NCI-H1417 treated with DMSO at 0.1 percent for 48 hours (cell line): ENCODE measurements around the gene KDM4F.
"Not testable (repeated sequence)": the region's sequence is repeated elsewhere in the genome, so short reads cannot be mapped to it uniquely, and the experiment has no call there.

ENCODE experiments used
- DNase-seq: peaks from one replicate; lab custom pipeline; 2025; lab: John Stamatoyannopoulos, UW

KDM4F gene

GRCh38 chr11:95049122-95049521 lies at the start of gene KDM4F:
Gene KDM4F (plus strand): TSS chr11:95049422.
- not testable (repeated sequence) for DNase-seq

DNA sequence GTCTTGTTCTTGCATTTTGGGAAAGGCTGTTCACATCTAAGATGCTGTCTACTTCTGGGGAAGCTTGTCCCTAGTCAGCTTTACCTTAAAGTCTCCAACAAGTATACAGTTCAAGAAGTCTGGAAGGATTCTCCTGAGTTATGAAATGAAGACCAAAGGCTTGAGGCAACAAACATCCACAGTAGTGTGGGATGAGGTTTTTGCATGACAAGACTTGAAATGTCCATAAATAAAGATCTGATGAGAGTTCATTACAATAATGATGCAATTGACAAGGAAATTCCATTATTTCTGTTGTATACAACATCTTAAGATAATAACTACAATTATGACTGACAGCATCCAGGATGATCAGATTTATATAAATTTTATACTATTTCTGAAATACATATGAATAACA lies 45.5 kb upstream of the KDM4F start:
- DNase-seq, result no peak

DNA sequence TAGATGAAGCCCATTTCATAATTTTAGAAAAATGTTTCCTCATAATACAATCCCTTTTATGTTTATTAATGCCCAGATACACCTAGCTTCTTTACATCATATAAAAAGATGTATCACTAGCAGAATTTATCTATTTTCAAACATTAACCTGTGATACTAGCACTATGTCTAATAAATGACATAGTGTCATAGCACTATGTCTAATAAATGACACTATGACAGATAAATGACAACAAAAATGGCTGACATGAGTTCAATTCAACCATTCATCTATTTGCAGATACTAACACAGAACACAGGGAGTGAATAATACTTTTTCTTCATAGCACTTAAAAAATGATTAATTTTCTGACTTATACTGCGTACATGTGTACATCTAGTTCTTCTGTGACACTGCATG lies 43.6 kb upstream of the KDM4F start:
- DNase-seq, result no peak

DNA sequence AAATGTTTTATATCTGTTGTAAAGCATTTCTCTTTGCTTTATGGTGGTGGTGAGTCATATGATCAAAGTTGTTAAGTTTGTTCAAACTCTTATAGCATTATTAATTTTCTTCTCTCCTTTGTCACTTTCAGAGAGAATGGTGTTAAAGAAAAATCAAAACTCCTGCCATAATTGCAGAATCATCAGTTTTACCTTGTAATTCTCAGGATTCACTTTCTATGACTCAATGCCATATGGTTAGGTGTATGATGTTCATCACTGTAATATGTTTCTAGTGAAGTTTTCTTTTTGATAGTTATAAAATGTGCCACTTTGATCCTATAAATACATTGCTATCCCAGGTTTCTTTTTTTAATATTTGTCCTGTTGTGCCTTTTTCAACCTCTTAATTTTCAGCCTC lies 37.8 kb upstream of the KDM4F start:
- DNase-seq, result no peak

DNA sequence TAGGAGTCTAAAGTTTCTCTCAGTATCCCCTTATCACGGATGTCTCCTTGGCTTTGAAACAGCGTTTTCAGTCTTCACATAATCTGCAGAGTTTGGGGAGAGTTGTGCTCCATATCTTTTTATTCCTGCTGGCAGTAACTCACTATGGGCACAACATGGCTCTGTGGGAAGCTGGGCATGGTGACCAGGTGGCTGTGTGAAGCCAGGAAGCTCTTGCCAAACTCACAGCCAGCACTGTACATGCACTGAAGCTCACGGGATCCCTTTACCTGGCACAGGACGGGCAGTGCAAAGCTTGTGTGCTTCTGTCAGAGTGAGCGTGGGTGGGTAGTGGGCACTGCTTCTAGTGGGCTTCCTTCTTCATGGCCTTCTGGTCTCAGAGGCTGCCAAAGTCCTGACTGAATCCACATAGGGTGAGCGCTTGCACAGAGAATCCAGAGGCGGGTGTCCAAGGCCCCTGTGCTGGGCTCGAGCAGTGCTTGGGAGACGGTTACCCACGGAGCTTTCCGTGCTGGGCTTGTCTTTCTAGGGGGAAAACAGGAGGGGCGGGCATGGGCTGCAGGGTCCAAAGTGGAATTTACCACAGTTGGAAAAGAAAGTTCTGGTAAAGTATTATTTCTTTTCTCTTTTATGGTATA lies 34.9 kb upstream of the KDM4F start:
- no peak for DNase-seq

DNA sequence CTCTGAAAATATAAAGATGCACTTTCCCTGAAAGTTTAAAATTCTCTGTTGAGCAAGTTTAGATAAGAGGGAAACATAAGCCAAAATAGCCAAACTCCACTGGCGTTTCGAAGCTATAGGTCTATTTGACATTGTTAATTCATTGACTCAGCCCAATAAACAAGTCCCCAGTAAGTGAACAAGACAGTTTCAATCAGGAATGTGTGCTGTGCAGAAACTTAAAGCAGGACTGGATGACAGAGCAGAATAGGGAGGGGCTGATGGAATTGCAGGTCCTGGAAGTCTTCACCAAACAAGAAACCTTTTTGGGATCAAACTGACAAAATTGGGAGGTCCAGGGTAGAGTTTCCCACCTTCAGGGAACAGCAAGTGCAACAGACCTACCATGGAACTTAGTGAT lies 33.1 kb upstream of the KDM4F start:
- no peak for DNase-seq

GRCh38 chr11:95021468-95021867 lies 27.8 kb upstream of the KDM4F start:
- DNase-seq, result not testable (repeated sequence)

DNA sequence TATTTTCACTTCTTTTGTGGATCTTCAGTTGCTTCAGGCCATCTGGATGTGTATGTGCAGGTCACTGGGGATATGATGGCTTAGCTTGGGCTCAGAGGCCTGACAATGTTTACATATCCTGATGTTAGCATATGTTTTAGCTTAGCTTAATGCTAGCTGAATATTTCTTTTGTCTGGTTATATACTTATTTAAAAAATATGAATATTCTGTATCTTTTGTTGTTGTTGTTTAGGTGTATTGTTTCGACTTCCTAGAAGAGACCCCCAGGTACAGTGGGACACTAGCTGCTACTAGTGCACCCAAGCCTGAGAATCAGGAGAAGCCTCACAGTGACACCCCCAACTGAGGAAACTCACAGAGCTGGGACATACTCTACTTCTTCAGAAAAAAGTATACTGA lies 24.3 kb upstream of the KDM4F start, which contains the start of gene KDM4E:
Gene KDM4E (plus strand): TSS at position 301 of the 400 bp plus-strand sequence. CDS start 300 bp downstream, outside the sequence.
- no peak for DNase-seq

DNA sequence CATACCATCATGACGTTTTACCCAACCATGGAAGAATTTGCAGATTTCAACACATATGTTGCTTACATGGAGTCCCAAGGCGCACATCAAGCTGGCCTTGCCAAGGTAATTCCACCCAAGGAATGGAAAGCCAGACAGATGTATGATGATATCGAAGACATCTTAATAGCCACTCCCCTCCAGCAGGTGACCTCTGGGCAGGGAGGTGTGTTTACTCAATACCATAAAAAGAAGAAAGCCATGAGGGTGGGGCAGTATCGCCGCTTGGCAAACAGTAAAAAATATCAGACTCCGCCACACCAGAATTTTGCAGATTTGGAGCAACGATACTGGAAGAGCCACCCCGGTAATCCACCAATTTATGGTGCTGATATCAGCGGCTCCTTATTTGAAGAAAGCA lies 23.6 kb upstream of the KDM4F start:
- DNase-seq, result not testable (repeated sequence)

DNA sequence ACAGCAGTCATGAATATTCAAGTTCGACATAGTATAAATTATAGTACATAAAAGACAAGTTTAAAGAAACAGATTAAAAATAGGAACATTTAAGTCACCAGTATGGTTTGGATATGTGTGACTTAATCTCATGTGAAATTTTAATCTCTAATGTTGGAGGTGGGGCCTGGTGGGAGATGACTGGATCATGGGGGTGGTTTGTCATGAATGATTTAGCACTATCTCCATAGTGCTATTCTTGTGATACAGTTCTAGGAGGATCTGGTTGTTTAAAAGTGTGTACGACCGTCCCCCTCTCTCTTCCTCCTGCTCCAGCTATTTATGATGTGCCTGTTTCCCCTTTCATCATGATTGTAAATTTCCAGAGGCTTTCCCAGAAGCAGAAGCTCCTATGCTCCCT lies 20.9 kb upstream of the KDM4F start:
- DNase-seq, result no peak

GRCh38 chr11:95033051-95033450 lies 16.2 kb upstream of the KDM4F start:
- DNase-seq, result no peak

DNA sequence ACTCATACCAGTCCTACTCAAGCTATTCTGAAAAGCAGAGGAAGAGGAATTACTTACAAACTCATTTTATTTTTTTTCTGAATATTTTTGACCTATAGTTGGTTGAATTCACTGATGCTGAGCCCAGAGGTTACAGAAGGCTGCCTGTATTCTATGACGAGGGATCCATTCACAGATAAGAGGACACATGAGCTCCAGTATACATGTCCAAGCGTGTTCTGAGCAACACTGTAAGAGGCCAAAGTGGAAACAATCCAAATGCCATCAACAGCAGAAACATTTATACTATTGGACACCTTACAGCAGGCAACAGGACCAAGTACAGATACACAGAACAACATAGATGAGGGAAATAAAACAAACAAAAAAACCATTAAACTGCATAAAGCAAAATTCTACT lies 13.9 kb upstream of the KDM4F start:
- no peak for DNase-seq

- DNase-seq, result not testable (repeated sequence)
Observed at GRCh38 chr11:95037356-95038035, 11.7 kb upstream of the KDM4F start.

DNA sequence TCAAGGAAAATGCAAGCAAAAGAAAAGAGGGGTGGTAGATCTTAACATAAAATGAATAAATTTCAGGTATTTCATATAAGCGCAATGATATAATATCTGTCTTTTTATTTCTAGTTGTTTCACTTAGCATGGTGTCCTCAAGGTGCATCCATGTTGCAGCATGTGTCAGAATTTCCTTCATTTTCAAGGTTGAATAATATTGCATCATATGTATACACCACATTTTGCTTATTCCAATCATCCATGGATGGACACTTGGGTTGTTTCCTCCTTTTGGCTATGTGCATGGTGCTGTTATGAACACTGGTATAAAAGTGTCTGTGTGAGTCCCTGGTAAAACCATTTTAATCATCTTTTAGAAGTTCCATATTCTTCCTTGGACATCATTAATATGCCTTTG lies 7.0 kb upstream of the KDM4F start:
- DNase-seq, result no peak

DNA sequence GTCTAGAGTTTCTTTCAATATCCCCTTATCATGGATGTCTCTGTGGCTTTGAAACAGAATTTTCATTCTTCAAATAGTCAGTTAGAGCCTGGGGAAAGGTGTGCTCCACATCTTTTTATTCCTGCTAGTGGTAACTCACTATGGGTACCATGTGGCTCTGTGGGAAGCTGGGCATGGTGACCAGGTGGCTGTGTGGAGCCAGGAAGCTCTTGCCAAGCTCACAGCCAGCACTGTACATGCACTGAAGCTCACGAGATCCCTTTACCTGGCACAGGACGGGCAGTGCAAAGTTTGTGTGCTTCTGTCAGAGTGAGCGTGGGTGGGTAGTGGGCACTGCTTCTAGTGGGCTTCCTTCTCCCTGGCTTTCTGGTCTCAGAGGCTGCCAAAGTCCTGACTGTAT lies 6.3 kb upstream of the KDM4F start:
- no peak for DNase-seq

- no peak for DNase-seq
Observed at GRCh38 chr11:95044010-95044409, 5.2 kb upstream of the KDM4F start.

DNA sequence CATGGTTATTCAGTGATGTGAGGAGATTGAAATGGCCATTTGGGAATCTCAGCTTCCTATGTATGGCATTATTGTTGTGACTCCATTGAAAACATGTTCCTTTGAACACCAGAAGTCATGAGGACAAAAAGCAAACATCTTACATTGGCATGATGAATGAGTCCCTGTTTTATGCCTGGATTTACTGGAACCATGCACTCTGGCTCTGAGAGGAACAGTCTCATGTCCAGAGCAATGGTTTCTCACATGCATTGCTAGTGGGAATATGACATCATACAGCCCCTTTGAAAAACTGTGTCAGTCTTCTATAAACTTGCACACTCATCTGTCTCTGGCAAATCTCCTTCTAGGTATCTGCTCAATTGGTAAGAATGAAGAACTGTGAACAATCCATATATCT lies 3.4 kb upstream of the KDM4F start:
- DNase-seq, result no peak

GRCh38 chr11:95050595-95051202 lies 1.5 kb downstream of the KDM4F start:
- no peak for DNase-seq

DNA sequence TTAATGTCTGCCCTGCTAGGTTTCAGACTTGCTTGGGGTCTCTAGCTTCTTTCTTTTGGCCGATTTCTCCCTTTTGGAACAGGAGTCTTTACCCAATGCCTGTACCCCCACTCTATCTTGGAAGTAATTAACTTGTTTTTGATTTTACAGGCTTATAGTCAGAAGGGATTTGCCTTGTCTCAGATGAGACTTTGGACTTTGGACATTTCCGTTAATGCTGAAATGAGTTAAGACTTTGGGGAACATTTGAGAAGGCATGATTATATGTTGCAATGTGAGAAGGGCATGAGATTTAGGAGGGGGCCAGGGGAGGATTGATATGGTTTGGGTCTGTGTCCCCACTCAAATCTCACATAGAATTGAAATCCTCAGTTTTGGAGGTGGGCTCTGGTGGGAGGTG lies 5.1 kb downstream of the KDM4F start:
- DNase-seq, result no peak

DNA sequence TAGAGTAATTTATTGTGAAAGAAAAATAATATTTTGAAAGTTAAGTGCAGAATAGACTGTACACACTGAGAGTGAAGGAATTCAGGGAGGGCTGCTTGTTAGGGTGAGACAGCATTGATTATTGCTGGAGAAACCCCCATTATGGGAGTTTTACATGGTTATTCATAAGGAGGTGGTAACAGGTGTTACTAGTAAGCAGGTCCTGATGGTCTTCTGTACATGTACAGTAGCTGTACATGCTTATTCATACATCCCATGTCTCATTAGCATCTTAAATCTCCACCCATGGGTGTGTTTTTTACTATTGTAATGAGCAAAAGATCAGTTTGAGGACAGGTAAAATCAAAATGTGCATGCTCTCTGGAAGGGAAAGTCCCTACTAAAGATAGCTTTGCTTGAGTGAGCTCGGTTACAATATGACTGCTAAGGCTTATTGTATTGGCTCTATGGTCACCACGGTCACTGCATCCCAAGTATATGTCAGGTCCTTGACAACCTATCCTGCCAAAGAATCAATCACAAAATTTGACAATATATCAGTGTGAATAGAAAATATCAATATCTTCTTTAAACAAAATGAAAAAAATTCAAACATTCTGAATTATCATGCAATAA lies 6.2 kb downstream of the KDM4F start:
- DNase-seq, result no peak

- no peak for DNase-seq
Observed at GRCh38 chr11:95057959-95058358, 8.7 kb downstream of the KDM4F start.

- no peak for DNase-seq
Observed at GRCh38 chr11:95058621-95059020, 9.4 kb downstream of the KDM4F start.

DNA sequence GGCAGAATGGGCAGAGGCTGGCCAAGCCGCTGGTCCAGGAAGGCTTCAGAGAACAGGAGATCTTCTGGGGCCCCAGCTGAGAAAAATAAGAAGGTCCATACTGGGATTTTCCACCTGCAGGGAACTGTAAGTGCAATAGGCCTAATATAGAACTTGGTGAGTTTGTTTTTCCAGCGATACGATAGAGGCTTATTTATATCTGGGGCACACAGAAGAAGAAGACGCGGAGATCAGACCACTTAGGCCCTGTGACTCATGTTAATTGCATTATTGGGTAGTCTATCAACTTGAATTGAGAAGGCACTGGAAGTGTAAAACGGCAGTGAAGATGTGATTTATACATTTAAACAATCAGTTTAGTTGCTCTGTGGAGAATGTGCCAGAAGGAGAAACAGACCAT lies 9.8 kb downstream of the KDM4F start:
- DNase-seq, result no peak
